K562 (cell line): ENCODE measurements around the gene DRP2. TPM values are rescaled to one million over a fixed set of nuclear protein-coding genes. Genes with fewer than 3 reads are reported as not detected.
"Not testable (repeated sequence)": the region's sequence is repeated elsewhere in the genome, so short reads cannot be mapped to it uniquely, and the experiment has no call there.

ENCODE experiments used
- ATAC-seq: fragments of 200-7000 bp; cut with Tn5 transposase; 3 replicates; pipeline ENCODE4 v1.9.1; 2020; ENCODE audit warnings: moderate library complexity
- BruUV-seq: library from RNA; stranded (reverse); fragments of 400-500 nt; replicated peaks from 2 replicates; lab custom pipeline; 2021; lab: Mats Ljungman, UMichigan
- CTCF ChIA-PET: fragments of 300-600 bp; formaldehyde crosslinking; extraction: SDS; loops from one replicate; lab custom pipeline; 2021; ENCODE audit warnings: low intra/inter-chr PET ratio; lab: Yijun Ruan, JAX
- POLR2A ChIA-PET: fragments of 300-600, 350-650 bp; sonication (Branson Sonifier 250); formaldehyde crosslinking; extraction: SDS; loops from one replicate; lab custom pipeline; 2021; ENCODE audit warnings: antibody characterized with exemption, inconsistent platforms; lab: Yijun Ruan, JAX
- DNase-seq, 4 experiments: peaks; one replicate each; pipeline versions ENCODE4 v3.0.0 to v3.0.0-alpha.2; 2011 to 2018; ENCODE audit warnings: low spot score in 3 of 4, mixed read lengths in 3 of 4; ENCODE audit errors: extremely low read depth in 1 of 4
- FAIRE-seq: peaks from 2 replicates; lab custom pipeline; 2011; peaks lifted over from hg19 to GRCh38; lab: Jason Lieb, UNC
- H2AFZ ChIP-seq: 2 replicates; pipeline ENCODE4 v1.6.0; 2011; ENCODE audit warnings: low read depth, low read length, control low read depth, inconsistent platforms
- H3K27ac ChIP-seq: fragments of 200-600 bp; 3 replicates; pipeline ENCODE4 v1.8.0; 2011; ENCODE audit warnings: low read depth, mild to moderate bottlenecking, control low read depth, inconsistent platforms, low read length, moderate library complexity, mixed read lengths; ENCODE audit errors: extremely low read depth
- H3K27me3 ChIP-seq, 2 experiments: fragments of 300-600 bp in 1 of 2; 2 replicates in 1 of 2; 3 replicates in 1 of 2; pipeline versions ENCODE4 v1.6.0 to v1.8.0; 2011; ENCODE audit warnings: inconsistent platforms in 2 of 2, low read length in 2 of 2, mild to moderate bottlenecking in 1 of 2, mixed read lengths in 1 of 2, moderate library complexity in 1 of 2; ENCODE audit not compliant: control insufficient read depth in 2 of 2, insufficient read depth in 2 of 2
- H3K36me3 ChIP-seq: fragments of 300-600 bp; 3 replicates; pipeline ENCODE4 v1.8.0; 2011; ENCODE audit warnings: mild to moderate bottlenecking, low read length, inconsistent platforms; ENCODE audit not compliant: control insufficient read depth, insufficient read depth
- H3K4me1 ChIP-seq, 2 experiments: fragments of 200-600 bp in 1 of 2; replicated peaks in 1 of 2; 2 replicates in 1 of 2; 3 replicates in 1 of 2; pipeline versions ENCODE4 v1.5.1 to v1.8.0; 2011; ENCODE audit warnings: inconsistent platforms in 2 of 2, low read length in 2 of 2, mild to moderate bottlenecking in 1 of 2, mixed read lengths in 1 of 2, moderate library complexity in 1 of 2; ENCODE audit not compliant: control insufficient read depth in 2 of 2, insufficient read depth in 2 of 2
- H3K4me2 ChIP-seq: 2 replicates; pipeline ENCODE4 v1.6.1; 2011; ENCODE audit warnings: low read length, control low read depth, inconsistent platforms, mixed read lengths; ENCODE audit not compliant: insufficient read depth
- H3K4me3 ChIP-seq: fragments of 200-600 bp; sonication (generic), shearing (Covaris generic); 2 replicates; pipeline ENCODE4 v1.5.1; 2016; ENCODE audit warnings: control low read depth, inconsistent platforms
- H3K79me2 ChIP-seq: fragments of 200-600 bp; 3 replicates; pipeline ENCODE4 v1.8.0; 2011; ENCODE audit warnings: low read length, inconsistent platforms; ENCODE audit not compliant: control insufficient read depth, insufficient read depth
- H3K9ac ChIP-seq, 2 experiments: 2 replicates each; pipeline versions ENCODE4 v1.6.0 to v1.6.1; 2011; ENCODE audit warnings: low read depth in 2 of 2, low read length in 2 of 2, control low read depth in 1 of 2, inconsistent platforms in 1 of 2, mild to moderate bottlenecking in 1 of 2, mixed read lengths in 1 of 2; ENCODE audit not compliant: insufficient read depth in 1 of 2
- H3K9me1 ChIP-seq: one replicate; pipeline ENCODE4 v1.6.0; 2011; ENCODE audit warnings: inconsistent platforms, mild to moderate bottlenecking, low read length, moderate library complexity; ENCODE audit not compliant: control insufficient read depth, insufficient read depth
- H3K9me3 ChIP-seq: replicated peaks from 2 replicates; pipeline ENCODE4 v1.5.1; 2011; ENCODE audit warnings: low read depth, low read length, inconsistent platforms; ENCODE audit not compliant: control insufficient read depth, insufficient read depth
- H4K20me1 ChIP-seq: replicated peaks from 2 replicates; pipeline ENCODE4 v1.6.1; 2011; ENCODE audit warnings: low read length, inconsistent platforms, mixed read lengths; ENCODE audit not compliant: control insufficient read depth, insufficient read depth
- CEBPB ChIP-seq: fragments of 450-650 bp; IDR thresholded peaks from 2 replicates; pipeline ENCODE4 v1.6.1; 2016; ENCODE audit warnings: missing genetic modification characterization, missing compliant biosample characterization
- WGBS: fragments of 100-300 bp; shearing (Covaris generic); methylation state at CpG from one replicate; pipeline ENCODE4 v1.1.6; 2016; ENCODE audit warnings: low coverage, mixed read lengths; ENCODE audit not compliant: insufficient coverage; ENCODE audit errors: missing lambda C conversion rate; 5-methylcytosine and 5-hydroxymethylcytosine counted together
- in situ Hi-C: fragments of 300-500 bp; cut with MboI; formaldehyde crosslinking; loops from 4 replicates; pipeline ENCODE4 v1.15.0; 2018; ENCODE audit warnings: inconsistent platforms, mixed read lengths
- intact Hi-C: fragments of 100-400 bp; cut with micrococcal nuclease; formaldehyde crosslinking; loops from 2 replicates; pipeline ENCODE4 v1.14.2; 2022
- polyA plus RNA-seq, 8 experiments: library from polyadenylated mRNA; depleted of rRNA in 4 of 8; stranded (reverse) in 5 of 8; unstranded in 3 of 8; fragments of >200 nt; fragmentation: Nextera tagmentation in 2 of 8; fragmentation: Illumina TruSeq in 1 of 8; extraction: Ambion mirVana in 2 of 8; extraction: Trizol in 1 of 8; gene quantifications; 2 replicates each; pipeline versions ENCODE4 v1.2.1 to v1.2.3, GENCODE V29; 2011 to 2014; ENCODE audit warnings: inconsistent platforms in 1 of 8, missing spikeins in 1 of 8
- total RNA-seq, 7 experiments: library from RNA; depleted of rRNA in 6 of 7; stranded (reverse); fragments of >200 nt in 6 of 7; fragmentation: Illumina TruSeq in 2 of 7; extraction: Trizol in 2 of 7; gene quantifications; 2 replicates each; pipeline versions ENCODE4 v1.2.1 to v1.2.3, GENCODE V29; 2011 to 2021; ENCODE audit warnings: low replicate concordance in 1 of 7

DRP2 gene
- total and polyA plus RNA-seq, 9 of the 15 experiments (the other 6 are each of a cell fraction or from before 2014, with no cell fraction given): 0.01 to 0.30 (median 0.15) TPM

GRCh38 chrX:101184876-101185275 lies 34.7 kb upstream of the DRP2 start:
- CTCF ChIA-PET, H3K27me3 ChIP-seq, ATAC-seq, DNase-seq, H3K27ac ChIP-seq, intact Hi-C loops, H3K9me1 ChIP-seq, H3K79me2 ChIP-seq, H3K4me1 ChIP-seq, H3K36me3 ChIP-seq, H2AFZ ChIP-seq, POLR2A ChIA-PET, H4K20me1 ChIP-seq, BruUV-seq, H3K9me3 ChIP-seq, H3K4me3 ChIP-seq, FAIRE-seq, H3K9ac ChIP-seq, H3K4me2 ChIP-seq: not testable (repeated sequence)
- 0% methylated on average over 2 of the region's 2 CpGs for WGBS
- in situ Hi-C loops: loop anchor here (25.0 kb wide), 1 partner anchor 498 kb away; no protein-coding TSS in a partner anchor
- TF ChIP-seq CEBPB (tag): peak; percentile 26; the same call in 1 of the 2 replicates

GRCh38 chrX:101187961-101188360 lies 31.6 kb upstream of the DRP2 start:
- H3K4me1 ChIP-seq, H2AFZ ChIP-seq, H3K9me3 ChIP-seq, H3K79me2 ChIP-seq, intact Hi-C loops, H3K36me3 ChIP-seq, H4K20me1 ChIP-seq, FAIRE-seq, H3K9ac ChIP-seq, H3K4me2 ChIP-seq, ATAC-seq, BruUV-seq, CTCF ChIA-PET, H3K27ac ChIP-seq, H3K27me3 ChIP-seq, DNase-seq, H3K9me1 ChIP-seq, H3K4me3 ChIP-seq: not testable (repeated sequence)
- in situ Hi-C loops: loop anchor here (25.0 kb wide), 1 partner anchor 501 kb away; no protein-coding TSS in a partner anchor
- WGBS: 6% methylated on average over 5 of the region's 5 CpGs
- POLR2A ChIA-PET: interaction anchor here (0.7 kb wide), 1 partner anchor 761 kb away, joined by 3 read pairs; no protein-coding TSS in a partner anchor
